Pons (tissue), 1 donor: ENCODE measurements around the gene PANK4.

Source experiments
- DNase-seq: peaks from one replicate; pipeline ENCODE4 v3.0.0-alpha.2; 2016; ENCODE audit warnings: low spot score

PANK4 gene

DNA sequence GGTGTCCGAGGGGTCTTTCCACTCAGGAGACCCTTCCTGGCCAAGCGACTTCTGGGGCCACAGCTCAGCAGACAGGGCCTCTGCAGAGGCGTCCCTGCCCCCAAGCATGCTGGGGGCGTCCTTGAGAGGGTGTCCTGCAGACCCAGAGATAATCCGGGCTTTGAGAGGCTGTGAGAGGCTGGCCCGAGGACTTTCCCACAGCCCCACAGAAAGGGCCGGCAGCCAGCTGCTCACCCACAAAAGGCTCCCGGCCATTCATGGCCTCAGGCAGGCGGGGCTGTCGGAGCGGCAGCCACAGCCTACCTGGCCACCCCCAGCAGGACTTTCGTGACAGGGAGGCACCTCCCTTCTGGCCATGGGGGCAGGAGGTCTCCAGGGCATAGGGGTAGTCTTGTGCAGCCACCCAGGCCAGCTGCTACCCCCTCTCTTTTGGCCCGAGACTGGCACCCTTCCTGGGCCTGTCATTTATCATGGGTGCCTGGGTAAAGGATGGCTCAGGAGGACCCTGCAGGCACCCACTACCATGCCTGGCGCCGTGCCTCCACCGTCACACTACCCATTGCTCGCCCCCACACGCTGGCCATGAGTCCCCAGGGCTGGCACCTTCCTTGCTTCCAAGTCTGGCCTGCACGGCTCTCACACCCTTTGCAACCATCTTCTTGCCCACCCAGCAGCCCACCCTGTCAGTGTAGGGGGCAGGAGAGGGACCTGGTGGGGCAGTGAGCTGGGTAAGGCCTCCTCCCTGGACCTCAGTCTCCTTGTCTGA, 18.7 kb upstream of the PANK4 start:
- DNase-seq: no peak

DNA sequence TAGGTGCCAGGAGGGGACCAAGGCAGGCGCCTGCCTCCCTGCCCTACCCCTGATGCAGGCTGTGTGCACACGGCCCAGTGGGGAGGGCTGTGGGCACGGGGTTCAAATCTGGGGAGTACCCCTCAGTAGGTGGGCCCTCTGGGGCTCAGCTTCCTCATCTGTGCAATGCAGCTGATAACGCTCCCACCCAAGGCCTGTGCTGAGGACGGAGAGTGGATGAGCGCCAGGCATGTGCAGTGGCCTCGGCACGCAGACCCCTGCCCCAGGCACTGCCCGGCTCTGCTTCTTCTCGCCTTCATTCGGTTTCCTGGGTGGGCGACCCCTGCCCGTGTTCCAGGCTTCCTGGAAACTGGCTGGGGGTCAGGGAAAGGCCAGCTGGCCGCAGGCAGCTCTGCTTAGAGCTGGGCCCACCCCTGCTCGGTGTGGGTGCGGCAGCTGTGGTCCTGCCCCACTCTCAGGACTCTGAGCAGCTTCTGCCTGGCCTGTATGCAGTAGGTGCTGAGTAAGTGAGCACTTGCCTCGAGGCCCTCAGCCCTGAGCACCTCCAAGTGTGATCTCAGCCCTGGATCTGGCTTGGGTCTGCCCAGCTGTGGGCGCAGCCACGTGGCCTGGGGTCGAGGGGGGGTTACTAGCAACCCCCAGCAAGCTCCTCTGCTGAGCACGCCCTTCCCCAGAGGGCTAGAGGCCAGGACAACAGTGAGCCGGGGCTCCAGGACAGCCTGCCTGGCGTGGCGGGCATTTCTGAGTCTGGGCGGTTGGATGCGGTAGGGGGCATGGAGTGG, 17.9 kb upstream of the PANK4 start:
- DNase-seq: no peak

- DNase-seq: peak; percentile 55
Measured at GRCh38 chr1:2543543-2544092, 17.2 kb upstream of the PANK4 start.

GRCh38 chr1:2542246-2542915, 16.0 kb upstream of the PANK4 start:
- no peak for DNase-seq

- DNase-seq: no peak
Measured at GRCh38 chr1:2541619-2542245, 15.3 kb upstream of the PANK4 start.

GRCh38 chr1:2540816-2541492, 14.6 kb upstream of the PANK4 start:
- no peak for DNase-seq

DNA sequence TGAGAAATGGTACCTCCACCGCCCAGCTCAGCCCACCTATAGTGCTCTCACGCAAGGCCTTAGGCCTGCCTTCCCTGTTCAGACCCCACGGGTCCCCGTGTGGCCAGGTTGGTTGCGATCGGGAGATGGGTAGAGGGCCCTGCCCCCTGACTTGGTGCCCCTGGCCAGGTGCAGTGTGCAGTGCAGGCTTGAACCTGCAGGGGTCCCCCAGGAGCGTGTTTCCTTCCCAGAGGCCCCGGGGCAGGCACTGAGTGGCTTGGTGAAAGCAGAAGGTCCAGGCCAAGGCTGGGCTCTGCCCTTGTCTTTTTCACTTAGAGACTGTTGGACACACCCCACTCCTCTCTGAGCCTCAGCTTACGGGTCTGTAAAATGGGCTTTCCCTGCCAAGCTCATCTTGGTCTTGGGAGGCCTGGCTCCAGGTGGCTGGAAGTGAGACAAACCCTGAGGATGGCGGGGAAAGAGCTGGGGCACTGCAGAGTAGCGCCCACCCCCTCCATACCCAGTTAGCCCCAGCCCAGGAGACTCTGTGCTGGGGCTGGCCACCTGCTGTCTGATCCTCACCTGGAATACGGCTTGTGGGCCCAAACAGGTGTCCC, 13.0 kb upstream of the PANK4 start:
- no peak for DNase-seq

DNA sequence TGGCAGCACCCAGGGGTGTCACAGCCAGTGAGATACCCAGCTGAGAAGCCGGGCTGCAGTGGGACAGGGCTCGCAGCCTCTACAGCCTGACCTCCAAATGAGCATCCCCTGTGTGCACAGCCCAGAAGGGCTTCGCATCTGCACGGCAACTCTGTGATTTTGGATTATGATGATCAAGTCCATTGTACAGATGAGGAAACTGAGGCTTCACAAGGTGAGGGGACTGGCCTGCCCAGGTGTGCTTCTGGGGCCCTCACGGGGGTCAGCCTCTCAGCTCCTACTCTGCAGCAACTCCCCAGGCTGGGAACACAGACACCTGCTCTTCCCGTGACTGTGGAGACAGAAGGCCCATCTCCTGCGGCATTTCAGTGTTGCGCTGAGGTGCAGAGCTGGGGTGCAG, 12.5 kb upstream of the PANK4 start:
- no peak for DNase-seq

- DNase-seq: no peak
Measured at GRCh38 chr1:2538376-2538775, 12.0 kb upstream of the PANK4 start.

DNA sequence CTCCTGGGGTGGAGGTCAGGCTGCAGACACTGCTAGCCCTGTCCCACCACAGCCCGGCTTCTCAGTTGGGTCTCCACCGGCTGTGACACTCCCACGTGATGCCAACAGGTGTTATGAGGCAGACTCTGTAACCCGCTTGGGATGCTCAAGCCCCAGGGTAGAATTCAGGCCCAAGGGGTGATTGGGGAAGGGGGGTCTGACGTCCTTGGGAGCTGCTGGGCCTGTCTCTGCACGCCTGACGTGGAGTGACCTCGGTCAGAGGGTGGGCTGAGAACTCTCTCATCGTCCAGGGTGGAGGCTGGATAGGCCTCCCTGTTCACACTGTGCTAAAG, 11.4 kb upstream of the PANK4 start:
- DNase-seq: no peak

- DNase-seq: no peak
Measured at GRCh38 chr1:2535981-2536380, 9.6 kb upstream of the PANK4 start.

DNA sequence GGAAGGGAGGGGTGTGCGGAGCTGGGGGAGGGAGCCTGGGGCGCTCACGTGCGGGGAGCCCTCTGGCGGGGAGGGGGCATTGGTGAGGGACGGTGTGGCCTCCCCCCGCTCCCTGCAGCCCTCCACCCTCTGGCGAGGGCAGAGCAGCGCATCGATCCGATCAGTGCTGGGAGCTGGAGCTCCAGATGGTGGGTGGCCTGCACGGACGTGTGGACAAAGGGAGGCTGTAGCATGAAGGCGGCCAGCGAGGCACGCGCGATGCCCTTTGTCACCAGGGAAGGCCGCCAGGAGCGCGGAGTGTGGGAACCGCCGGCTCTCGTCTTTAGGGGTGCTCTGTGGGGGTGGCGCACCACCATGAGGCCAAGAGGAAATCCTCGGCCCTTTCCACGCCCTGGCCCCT, 9.1 kb upstream of the PANK4 start:
- no peak for DNase-seq

DNA sequence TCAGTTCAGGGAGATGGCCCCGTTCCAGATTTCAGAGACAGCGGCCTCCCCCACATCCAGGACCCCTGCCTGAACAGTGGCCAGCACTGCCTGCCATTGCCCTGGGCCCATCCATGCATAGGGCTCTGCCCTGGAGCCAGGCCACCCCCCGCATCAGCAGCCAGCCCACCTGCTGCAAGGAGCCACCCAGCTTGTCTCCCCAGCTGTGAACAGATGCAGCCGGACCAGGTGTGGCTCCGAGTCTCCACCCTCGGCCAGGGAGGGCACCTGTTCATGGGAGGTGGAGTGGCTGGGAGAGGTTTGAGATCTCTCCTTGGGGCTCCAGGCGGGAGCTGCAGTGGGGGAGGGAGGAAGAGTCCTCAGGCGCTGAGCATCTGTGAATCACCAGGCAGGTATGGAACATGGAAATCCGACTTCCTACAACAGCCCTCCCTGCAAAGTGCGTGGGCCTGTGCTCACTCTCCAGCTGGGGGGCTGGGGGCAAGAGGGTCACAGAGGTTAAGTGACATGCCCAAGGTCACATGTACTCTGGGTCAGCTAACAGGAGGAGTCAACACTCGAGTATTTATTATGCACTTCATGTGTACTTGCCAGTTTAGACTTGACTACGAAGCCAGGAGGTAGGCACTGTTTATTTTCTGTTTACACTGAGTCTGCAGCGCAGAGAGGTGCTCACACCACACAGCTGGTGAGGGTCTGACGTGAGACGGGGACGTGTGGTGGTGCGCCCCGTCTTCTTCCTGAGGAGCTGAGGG, 8.5 kb upstream of the PANK4 start:
- DNase-seq: no peak

- DNase-seq: no peak
Measured at GRCh38 chr1:2534315-2534686, 7.9 kb upstream of the PANK4 start.

GRCh38 chr1:2533365-2533764, 7.0 kb upstream of the PANK4 start:
- no peak for DNase-seq

GRCh38 chr1:2532485-2533160, 6.2 kb upstream of the PANK4 start:
- no peak for DNase-seq

GRCh38 chr1:2530513-2531361, 4.3 kb upstream of the PANK4 start:
- no peak for DNase-seq

DNA sequence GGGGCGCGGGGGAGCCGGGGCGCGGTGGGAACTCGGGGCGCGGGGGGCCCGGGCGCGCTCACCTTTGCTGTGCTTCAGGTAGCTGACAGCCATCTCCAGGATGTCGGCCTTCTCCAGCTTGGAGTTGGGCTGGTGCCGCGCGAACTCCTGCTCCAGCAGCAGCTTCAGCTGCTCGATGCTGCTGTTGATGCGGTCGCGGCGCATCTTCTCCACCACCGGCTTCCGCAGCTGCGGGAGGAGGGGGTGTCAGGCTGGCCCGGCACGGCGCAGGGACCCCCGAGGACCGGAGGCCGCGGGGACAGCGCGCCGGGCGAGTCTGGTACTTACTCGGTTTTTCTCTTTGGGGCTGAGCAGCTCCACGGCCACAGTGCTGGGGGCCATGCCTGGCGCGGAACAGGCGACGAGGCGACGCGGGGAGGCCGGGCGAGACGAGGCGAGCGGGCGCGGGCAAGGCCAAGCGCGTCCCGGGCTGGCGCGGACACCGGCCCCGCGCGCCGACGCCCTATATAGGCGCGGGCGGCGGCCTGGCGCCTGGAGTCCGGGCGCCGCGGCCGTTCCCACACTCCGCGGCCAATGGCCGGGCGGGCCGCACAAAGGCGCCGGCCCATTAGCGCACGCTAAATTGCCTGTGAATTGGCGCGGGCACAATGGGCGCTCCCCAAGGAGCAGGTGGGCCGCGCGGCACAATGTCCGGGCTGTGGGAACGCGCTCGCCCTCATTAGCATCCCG, 3.6 kb upstream of the PANK4 start, which contains the start of gene HES5:
TSS of gene HES5 (minus strand) at position 480 of the 729 bp plus-strand sequence. CDS start at position 381, 99 bp downstream.
- DNase-seq: no peak
